Activated naive CD8-positive, alpha-beta T cell treated with anti-CD3 and anti-CD28 coated beads for 36 hours (primary cell): ENCODE data around the gene C1orf122. TPM values are rescaled to one million over a fixed set of nuclear protein-coding genes. Genes with fewer than 3 reads are reported as not detected.

Source experiments
- DNase-seq: peaks from one replicate; pipeline ENCODE4 v3.0.0; 2021
- H3K27ac Mint-ChIP-seq: one replicate; pipeline ENCODE4 v1.8.0; 2022; ENCODE audit warnings: mild to moderate bottlenecking, moderate library complexity, mixed read lengths
- H3K27me3 Mint-ChIP-seq: one replicate; pipeline ENCODE4 v1.8.0; 2022; ENCODE audit warnings: mild to moderate bottlenecking, mixed read lengths
- H3K36me3 Mint-ChIP-seq: one replicate; pipeline ENCODE4 v1.8.0; 2021; ENCODE audit warnings: mild to moderate bottlenecking, mixed read lengths
- H3K4me1 Mint-ChIP-seq: one replicate; pipeline ENCODE4 v1.8.0; 2021; ENCODE audit warnings: mixed read lengths
- H3K4me3 Mint-ChIP-seq: one replicate; pipeline ENCODE4 v1.8.0; 2022; ENCODE audit warnings: mild to moderate bottlenecking, moderate library complexity, mixed read lengths
- H3K9me3 Mint-ChIP-seq: one replicate; pipeline ENCODE4 v1.8.0; 2022; ENCODE audit warnings: mixed read lengths
- total RNA-seq, 2 experiments: library from RNA; stranded (reverse); gene quantifications; one replicate each; pipeline ENCODE4 v1.2.3, GENCODE V29; 2021

C1orf122 gene
- total RNA-seq, 2 experiments from 2014 or later = 26.1 to 27.7 TPM

GRCh38 chr1:37792943-37793686, 14.5 kb upstream of the C1orf122 start:
- H3K4me3 Mint-ChIP-seq = peak overlapping the region; percentile 14
- no peak for DNase-seq
- H3K4me1 Mint-ChIP-seq = peaks cover 15% of the 10 kb centered on the region
- H3K9me3 Mint-ChIP-seq = no peaks in the 10 kb centered on the region
- no peaks in the 10 kb centered on the region for H3K36me3 Mint-ChIP-seq
- no peak overlapping the region for H3K27ac Mint-ChIP-seq
- H3K27me3 Mint-ChIP-seq = peaks cover 48% of the 10 kb centered on the region

DNA sequence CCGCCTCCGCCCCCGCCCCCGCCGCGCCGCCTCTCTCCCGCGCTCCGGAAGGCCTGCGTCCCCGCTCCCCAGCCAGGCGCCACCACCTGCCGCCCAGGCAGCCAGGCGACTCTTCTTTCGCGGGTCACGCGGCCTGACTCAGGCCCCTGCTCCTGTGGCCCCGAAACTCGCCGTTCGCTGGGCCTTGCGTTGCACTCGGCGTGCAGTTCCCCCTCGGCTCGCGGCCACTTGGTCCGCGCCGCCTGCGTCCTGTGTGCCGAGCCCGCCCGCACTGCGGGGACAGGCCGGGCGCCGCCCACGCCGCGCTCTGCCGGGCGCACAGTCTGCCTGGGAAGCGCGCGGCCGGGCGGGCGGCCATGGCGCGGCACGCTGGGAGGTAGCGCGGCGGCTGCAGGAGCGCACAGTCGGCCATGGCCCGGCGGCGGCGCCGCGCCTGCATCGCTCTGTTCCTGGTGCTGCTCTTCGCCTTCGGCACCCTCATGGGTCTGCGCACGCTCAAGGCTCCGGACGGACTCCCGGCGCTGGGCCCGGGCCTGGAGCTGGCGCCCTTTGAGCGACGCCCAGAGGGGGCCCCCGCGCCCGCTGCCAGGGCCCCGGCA, 13.7 kb upstream of the C1orf122 start, which contains the start of gene MANEAL:
Gene MANEAL, plus strand, starts transcription at position 75 of the 599 bp plus-strand sequence. Its CDS starts 336 bp downstream, at position 411.
- Mint-ChIP-seq H3K9me3 (no peaks in the 10 kb centered on the region), H3K27ac (no peak within 1 kb of the TSS), H3K27me3 (peaks cover 40% of the 10 kb centered on the region), H3K4me1 (peaks cover 15% of the 10 kb centered on the region), H3K4me3 (peak within 1 kb of the TSS; percentile 66), H3K36me3 (no peaks in the 10 kb centered on the region)
- peak; percentile 63 for DNase-seq

GRCh38 chr1:37794372-37795339, 12.9 kb upstream of the C1orf122 start:
- H3K27me3 Mint-ChIP-seq = peaks cover 39% of the 10 kb centered on the region
- H3K9me3 Mint-ChIP-seq = no peaks in the 10 kb centered on the region
- H3K27ac Mint-ChIP-seq = no peak overlapping the region
- peaks cover 3% of the 10 kb centered on the region for H3K36me3 Mint-ChIP-seq
- H3K4me3 Mint-ChIP-seq = peak overlapping the region; percentile 66
- DNase-seq = no peak
- peaks cover 15% of the 10 kb centered on the region for H3K4me1 Mint-ChIP-seq

GRCh38 chr1:37795340-37796125, 12.1 kb upstream of the C1orf122 start:
- H3K27me3 Mint-ChIP-seq = peaks cover 39% of the 10 kb centered on the region
- H3K27ac Mint-ChIP-seq = no peak overlapping the region
- peaks cover 15% of the 10 kb centered on the region for H3K4me1 Mint-ChIP-seq
- DNase-seq = peak; percentile 61
- H3K36me3 Mint-ChIP-seq = peaks cover 3% of the 10 kb centered on the region
- H3K4me3 Mint-ChIP-seq = peak overlapping the region; percentile 62
- H3K9me3 Mint-ChIP-seq = no peaks in the 10 kb centered on the region

DNA sequence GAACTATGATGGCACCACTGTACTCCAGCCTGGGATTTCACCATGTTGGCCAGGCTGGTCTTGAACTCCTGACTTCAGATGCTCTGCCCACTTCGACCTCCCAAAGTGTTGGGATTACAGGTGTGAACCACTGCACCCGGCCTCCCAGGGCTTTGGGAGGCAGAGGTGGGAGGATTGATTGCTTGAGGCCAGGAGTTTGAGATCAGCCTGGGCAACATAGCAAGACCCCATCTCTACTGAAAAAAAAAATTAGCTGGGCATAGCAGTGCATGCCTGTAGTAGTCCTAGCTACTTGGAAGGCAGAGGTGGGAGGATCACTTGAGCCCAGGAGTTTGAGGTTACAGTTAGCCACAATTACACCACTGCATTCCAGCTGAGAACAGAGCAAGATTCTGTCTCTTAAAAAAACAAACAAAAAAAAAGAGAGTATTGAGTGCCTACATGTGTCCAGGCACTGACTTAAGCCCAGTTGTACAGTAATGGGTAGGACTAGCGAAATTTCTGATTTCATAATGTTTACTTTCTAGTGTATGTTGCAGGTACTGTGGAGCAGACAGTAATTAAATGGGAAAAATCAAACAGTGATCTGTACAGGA, 9.7 kb upstream of the C1orf122 start:
- H3K27ac Mint-ChIP-seq = no peak overlapping the region
- H3K9me3 Mint-ChIP-seq = no peaks in the 10 kb centered on the region
- H3K4me1 Mint-ChIP-seq = peaks cover 15% of the 10 kb centered on the region
- no peak overlapping the region for H3K4me3 Mint-ChIP-seq
- peaks cover 20% of the 10 kb centered on the region for H3K27me3 Mint-ChIP-seq
- peaks cover 16% of the 10 kb centered on the region for H3K36me3 Mint-ChIP-seq
- no peak for DNase-seq

DNA sequence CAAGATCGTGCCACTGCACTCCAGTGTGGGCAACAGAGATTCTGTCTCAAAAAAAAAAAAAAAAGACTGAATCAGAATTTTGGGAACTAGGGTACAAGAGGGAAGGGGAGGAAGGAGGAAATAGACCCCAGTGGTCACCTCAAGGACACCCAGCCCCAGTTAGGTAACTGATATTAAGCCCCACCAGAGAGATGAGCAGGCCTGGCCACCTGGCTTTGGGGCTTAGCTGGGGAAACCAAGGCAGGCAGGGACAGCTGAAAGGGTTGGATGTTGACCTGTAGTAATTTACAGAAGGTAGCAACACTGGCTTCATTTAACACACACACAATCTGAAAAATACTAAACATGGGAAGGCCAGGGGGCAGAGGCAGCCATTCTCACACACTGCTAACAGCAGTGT, 5.2 kb upstream of the C1orf122 start:
- no peak overlapping the region for H3K4me3 Mint-ChIP-seq
- peaks cover 57% of the 10 kb centered on the region for H3K36me3 Mint-ChIP-seq
- no peak for DNase-seq
- H3K27me3 Mint-ChIP-seq = no peaks in the 10 kb centered on the region
- H3K4me1 Mint-ChIP-seq = peaks cover 18% of the 10 kb centered on the region
- no peaks in the 10 kb centered on the region for H3K9me3 Mint-ChIP-seq
- no peak overlapping the region for H3K27ac Mint-ChIP-seq

DNA sequence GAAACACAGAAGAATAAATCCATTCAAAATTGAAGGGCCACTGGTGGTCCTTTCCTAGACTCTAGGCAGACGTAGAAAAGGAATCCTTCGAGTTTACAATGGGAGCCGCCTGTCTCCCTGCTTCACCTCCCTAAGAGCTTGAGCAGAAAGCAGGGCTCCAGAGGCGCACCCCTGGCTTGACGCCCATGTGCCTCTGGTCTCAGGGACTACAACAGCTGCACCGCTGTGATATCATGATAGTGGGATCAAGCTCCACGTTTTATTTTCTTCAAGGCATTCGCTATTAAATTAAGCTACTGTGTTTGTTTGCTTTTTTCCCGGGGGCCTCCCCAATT, 403 bp upstream of the C1orf122 start:
- Mint-ChIP-seq H3K4me1 (peaks cover 37% of the 10 kb centered on the region), H3K27me3 (no peaks in the 10 kb centered on the region), H3K27ac (peak overlapping the region; percentile 87), H3K9me3 (no peaks in the 10 kb centered on the region), H3K36me3 (peaks cover 56% of the 10 kb centered on the region), H3K4me3 (peak overlapping the region; percentile 86)
- no peak for DNase-seq

GRCh38 chr1:37808369-37809319, 1.1 kb downstream of the C1orf122 start:
- peak; percentile 59 for DNase-seq
- H3K4me1 Mint-ChIP-seq = peaks cover 37% of the 10 kb centered on the region
- no peaks in the 10 kb centered on the region for H3K9me3 Mint-ChIP-seq
- peaks cover 44% of the 10 kb centered on the region for H3K36me3 Mint-ChIP-seq
- peak overlapping the region; percentile 92 for H3K27ac Mint-ChIP-seq
- peak overlapping the region; percentile 93 for H3K4me3 Mint-ChIP-seq
- no peaks in the 10 kb centered on the region for H3K27me3 Mint-ChIP-seq

GRCh38 chr1:37809942-37810341, 2.4 kb downstream of the C1orf122 start:
- Mint-ChIP-seq H3K4me3 (peak overlapping the region; percentile 14), H3K4me1 (peaks cover 37% of the 10 kb centered on the region), H3K36me3 (peaks cover 35% of the 10 kb centered on the region), H3K9me3 (no peaks in the 10 kb centered on the region), H3K27me3 (no peaks in the 10 kb centered on the region), H3K27ac (no peak overlapping the region)
- DNase-seq = no peak

DNA sequence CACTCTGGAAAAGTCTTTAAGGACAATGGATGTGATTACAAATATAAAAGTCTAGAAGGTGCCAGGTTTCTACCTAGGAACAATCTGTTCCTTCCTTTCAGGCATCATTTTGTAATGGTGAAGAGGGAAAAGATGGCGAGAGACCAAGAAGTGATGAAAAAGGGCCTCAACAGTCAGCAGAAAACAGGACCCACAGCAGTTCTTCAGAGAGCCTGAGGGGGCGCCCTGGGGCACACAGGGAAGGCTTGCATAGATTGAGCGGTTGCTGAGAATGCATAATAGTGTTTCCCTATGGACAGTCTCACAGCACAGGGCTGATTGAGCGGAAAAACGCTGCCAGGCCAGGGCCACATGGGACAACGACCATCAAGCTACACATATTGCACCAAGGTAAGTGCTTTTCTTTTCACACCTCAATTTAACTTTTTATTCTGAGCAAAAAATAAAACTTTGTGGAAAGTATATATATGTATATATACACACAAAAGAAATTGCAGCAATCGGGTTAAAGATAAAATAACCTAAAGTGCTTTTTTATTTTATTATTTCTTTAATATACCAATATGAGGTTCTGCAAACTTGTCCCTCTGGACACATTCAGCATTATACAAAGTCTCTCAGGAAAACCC, 3.6 kb downstream of the C1orf122 start:
- Mint-ChIP-seq H3K9me3 (no peaks in the 10 kb centered on the region), H3K4me1 (peaks cover 27% of the 10 kb centered on the region), H3K4me3 (no peak overlapping the region), H3K27me3 (no peaks in the 10 kb centered on the region), H3K36me3 (peaks cover 24% of the 10 kb centered on the region), H3K27ac (no peak overlapping the region)
- peak; percentile 66 for DNase-seq

- H3K4me1 Mint-ChIP-seq = peaks cover 19% of the 10 kb centered on the region
- H3K4me3 Mint-ChIP-seq = no peak overlapping the region
- H3K36me3 Mint-ChIP-seq = peaks cover 10% of the 10 kb centered on the region
- no peak for DNase-seq
- H3K9me3 Mint-ChIP-seq = no peaks in the 10 kb centered on the region
- no peaks in the 10 kb centered on the region for H3K27me3 Mint-ChIP-seq
- no peak overlapping the region for H3K27ac Mint-ChIP-seq
Observed at GRCh38 chr1:37813529-37814145, 6.0 kb downstream of the C1orf122 start.

- no peak overlapping the region for H3K27ac Mint-ChIP-seq
Observed at GRCh38 chr1:37814252-37814651, 6.7 kb downstream of the C1orf122 start.

More at GRCh38 chr1:37814252-37814651, 6.7 kb downstream of the C1orf122 start:
- peaks cover 15% of the 10 kb centered on the region for H3K4me1 Mint-ChIP-seq
- no peaks in the 10 kb centered on the region for H3K9me3 Mint-ChIP-seq
- H3K27me3 Mint-ChIP-seq = no peaks in the 10 kb centered on the region
- H3K4me3 Mint-ChIP-seq = no peak overlapping the region
- DNase-seq = no peak
- H3K36me3 Mint-ChIP-seq = peaks cover 10% of the 10 kb centered on the region
